Measurements from ENCODE around the gene SNORC.

DNA sequence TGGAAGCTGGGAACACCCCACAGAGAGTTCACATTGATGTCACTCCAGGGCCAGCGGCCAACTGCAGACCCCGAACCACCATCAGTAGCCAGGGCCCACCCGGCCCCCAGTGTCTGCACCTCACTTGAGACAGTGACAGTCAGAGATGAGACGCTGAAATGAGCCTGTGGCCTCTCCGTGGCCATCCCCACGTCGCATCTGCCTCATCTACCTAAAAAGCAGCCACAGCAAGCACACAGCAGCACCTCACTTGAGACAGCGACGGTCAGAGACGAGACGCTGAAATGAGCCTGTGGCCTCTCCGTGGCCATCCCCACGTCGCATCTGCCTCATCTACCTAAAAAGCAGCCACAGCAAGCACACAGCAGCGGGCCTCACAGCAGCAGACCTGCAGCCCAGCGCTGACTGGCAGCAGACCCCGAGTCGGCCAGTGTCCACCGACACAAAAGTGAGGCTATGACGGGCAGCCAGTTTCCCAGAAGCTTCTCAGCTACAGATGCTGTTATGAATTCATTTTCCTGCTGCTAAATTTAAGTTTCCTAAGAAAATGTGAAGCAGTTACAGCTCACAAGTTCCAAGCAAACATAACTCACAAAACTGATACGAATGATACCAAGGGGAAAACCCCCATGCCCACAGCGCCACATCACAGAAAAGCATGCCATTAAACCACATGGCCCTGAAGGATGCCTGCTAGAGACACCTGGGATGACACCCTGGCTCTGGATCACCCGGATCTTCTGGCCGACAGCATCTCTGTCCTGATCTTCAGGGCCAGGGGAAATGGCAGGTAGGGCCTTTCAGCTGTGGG, 27.7 kb downstream of the SNORC start:
- TF ChIP-seq POLR2A (IDR thresholded peaks at IDR 0.05): no peak
- no peak for TF ChIP-seq POLR2AphosphoS5 (IDR thresholded peaks at IDR 0.05)
